Measurements from ENCODE around the gene IP6K3.

GRCh38 chr6:33740794-33741193 is 5.9 kb downstream of the IP6K3 start:
- TF ChIP-seq CTCF (conservative IDR thresholded peaks at IDR 0.05; ENCODE audit: low read depth, low read length) (no peak), EZH2 (IDR thresholded peaks at IDR 0.05; ENCODE audit: borderline replicate concordance, low read depth, low read length, poor library complexity, severe bottlenecking) (no peak)
